ENCODE measurements around the gene DAP3.

Gene DAP3

GRCh38 chr1:155776414-155776813 is 87.5 kb downstream of the DAP3 start:
- DNase-seq (ENCODE audit: low read depth): peak; percentile 68

GRCh38 chr1:155777582-155777981 is 88.7 kb downstream of the DAP3 start:
- DNase-seq (ENCODE audit: low read depth): no peak

Measured in iris pigment epithelial cell (primary cell).